WTC11 (cell line): ENCODE data around the gene SLC35A3. TPM values are rescaled to one million over a fixed set of nuclear protein-coding genes. Genes with fewer than 3 reads are reported as not detected.

Experiments
- ATAC-seq: fragments of 200-7000 bp; cut with Tn5 transposase; 2 replicates; pipeline ENCODE4 v1.10.0; 2021; ENCODE audit warnings: mild to moderate bottlenecking, moderate library complexity
- CTCF ChIA-PET: fragments of 300-600 bp; sonication (Branson Sonifier 250); formaldehyde crosslinking; loops from one replicate; lab custom pipeline; 2021; ENCODE audit warnings: antibody characterized with exemption; lab: Charles Lee
- POLR2A ChIA-PET: fragments of 350-600 bp; sonication (Branson Sonifier 250); formaldehyde crosslinking; loops from one replicate; lab custom pipeline; 2021; ENCODE audit warnings: antibody characterized with exemption; lab: Charles Lee
- DNase-seq: peaks from one replicate; pipeline ENCODE4 v3.0.0; 2021; ENCODE audit warnings: low spot score
- H3K27ac Mint-ChIP-seq: 2 replicates; pipeline ENCODE4 v1.8.0; 2021; ENCODE audit warnings: mixed read lengths
- H3K27me3 Mint-ChIP-seq: 2 replicates; pipeline ENCODE4 v1.8.0; 2021; ENCODE audit warnings: low read depth, mild to moderate bottlenecking, moderate library complexity, mixed read lengths
- H3K36me3 Mint-ChIP-seq: 2 replicates; pipeline ENCODE4 v1.8.0; 2021; ENCODE audit warnings: mixed read lengths
- H3K4me1 Mint-ChIP-seq: 2 replicates; pipeline ENCODE4 v1.8.0; 2022; ENCODE audit warnings: mixed read lengths
- H3K4me3 Mint-ChIP-seq: 2 replicates; pipeline ENCODE4 v1.8.0; 2021; ENCODE audit warnings: mild to moderate bottlenecking, moderate library complexity, mixed read lengths
- H3K9me3 Mint-ChIP-seq: 2 replicates; pipeline ENCODE4 v1.8.0; 2021; ENCODE audit warnings: mixed read lengths
- AFF4 ChIP-seq: sonication (generic); formaldehyde crosslinking; IDR thresholded peaks from 2 replicates; pipeline ENCODE4 v1.8.1; 2023; ENCODE audit warnings: mild to moderate bottlenecking, missing genetic modification reagents, borderline replicate concordance
- AR ChIP-seq: fragments of 250-450 bp; sonication (Bioruptor Pico); IDR thresholded peaks from 2 replicates; pipeline ENCODE4 v1.9.0; 2021; ENCODE audit warnings: mild to moderate bottlenecking
- ATF2 ChIP-seq: sonication (generic); formaldehyde crosslinking; IDR thresholded peaks from 2 replicates; pipeline ENCODE4 v1.8.1; 2022; ENCODE audit warnings: low read depth, missing genetic modification reagents, borderline replicate concordance
- ATF6 ChIP-seq: sonication (generic); formaldehyde crosslinking; IDR thresholded peaks from 2 replicates; pipeline ENCODE4 v1.8.1; 2023; ENCODE audit warnings: mild to moderate bottlenecking, missing genetic modification reagents
- CBFB ChIP-seq: sonication (generic); formaldehyde crosslinking; IDR thresholded peaks from 2 replicates; pipeline ENCODE4 v1.8.1; 2022; ENCODE audit warnings: mild to moderate bottlenecking, low read depth, missing genetic modification reagents
- EMX1 ChIP-seq: fragments of 250-450 bp; sonication (Bioruptor Pico); IDR thresholded peaks from 2 replicates; pipeline ENCODE4 v1.8.0; 2021; ENCODE audit warnings: mild to moderate bottlenecking
- HMGA2 ChIP-seq: fragments of 250-450 bp; sonication (Bioruptor Pico); IDR thresholded peaks from 2 replicates; pipeline ENCODE4 v1.4.0; 2021; ENCODE audit warnings: mild to moderate bottlenecking, moderate library complexity
- NFE2L1 ChIP-seq: sonication (generic); formaldehyde crosslinking; IDR thresholded peaks from 2 replicates; pipeline ENCODE4 v1.8.1; 2023; ENCODE audit warnings: missing genetic modification reagents
- NR1H2 ChIP-seq: sonication (generic); formaldehyde crosslinking; IDR thresholded peaks from 2 replicates; pipeline ENCODE4 v1.9.0; 2021; ENCODE audit warnings: mild to moderate bottlenecking, moderate library complexity, missing genetic modification reagents
- SMAD3 ChIP-seq: sonication (generic); formaldehyde crosslinking; IDR thresholded peaks from 2 replicates; pipeline ENCODE4 v1.8.0; 2022; ENCODE audit warnings: missing genetic modification reagents, mild to moderate bottlenecking, borderline replicate concordance
- TEAD4 ChIP-seq: sonication (generic); formaldehyde crosslinking; IDR thresholded peaks from 2 replicates; pipeline ENCODE4 v1.8.0; 2022; ENCODE audit warnings: mild to moderate bottlenecking, missing genetic modification reagents
- ZBTB43 ChIP-seq: sonication (generic); formaldehyde crosslinking; IDR thresholded peaks from 2 replicates; pipeline ENCODE4 v1.8.1; 2023; ENCODE audit warnings: mild to moderate bottlenecking, missing genetic modification reagents
- ZNF317 ChIP-seq: sonication (generic); formaldehyde crosslinking; IDR thresholded peaks from 2 replicates; pipeline ENCODE4 v1.8.1; 2023; ENCODE audit warnings: low read depth, mild to moderate bottlenecking, moderate library complexity, missing genetic modification reagents, borderline replicate concordance
- total RNA-seq: library from RNA; stranded (reverse); gene quantifications from 3 replicates; pipeline ENCODE4 v1.2.3, GENCODE V29; 2021
- TF ChIP-seq, protein P1 (sequence below): sonication (generic); formaldehyde crosslinking; IDR thresholded peaks from 2 replicates; pipeline ENCODE4 v1.8.0; 2023; ENCODE audit warnings: mild to moderate bottlenecking, missing genetic modification reagents
- TF ChIP-seq, protein P2 (sequence below): sonication (generic); formaldehyde crosslinking; IDR thresholded peaks from 2 replicates; pipeline ENCODE4 v1.8.1; 2022; ENCODE audit warnings: low read depth, mild to moderate bottlenecking, moderate library complexity, missing genetic modification reagents, borderline replicate concordance

SLC35A3 gene
- total RNA-seq, 1 experiment from 2014 or later = 14.5 TPM

- Mint-ChIP-seq H3K9me3 (no peaks in the 10 kb centered on the region; the same call in 1 of the 2 replicates), H3K27me3 (no peaks in the 10 kb centered on the region), H3K4me3 (no peak overlapping the region)
- ATAC-seq (no peak), DNase-seq (no peak)
- POLR2A ChIA-PET = no interaction called here
- TF ChIP-seq EMX1 (CRISPR knock-in tag) (no peak), NR1H2 (CRISPR knock-in tag) (no peak), ATF2 (CRISPR knock-in tag) (no peak), NFE2L1 (CRISPR knock-in tag) (no peak), SMAD3 (CRISPR knock-in tag) (no peak), ZNF317 (no peak), ZBTB43 (no peak)
- TF ChIP-seq, protein P1, sequence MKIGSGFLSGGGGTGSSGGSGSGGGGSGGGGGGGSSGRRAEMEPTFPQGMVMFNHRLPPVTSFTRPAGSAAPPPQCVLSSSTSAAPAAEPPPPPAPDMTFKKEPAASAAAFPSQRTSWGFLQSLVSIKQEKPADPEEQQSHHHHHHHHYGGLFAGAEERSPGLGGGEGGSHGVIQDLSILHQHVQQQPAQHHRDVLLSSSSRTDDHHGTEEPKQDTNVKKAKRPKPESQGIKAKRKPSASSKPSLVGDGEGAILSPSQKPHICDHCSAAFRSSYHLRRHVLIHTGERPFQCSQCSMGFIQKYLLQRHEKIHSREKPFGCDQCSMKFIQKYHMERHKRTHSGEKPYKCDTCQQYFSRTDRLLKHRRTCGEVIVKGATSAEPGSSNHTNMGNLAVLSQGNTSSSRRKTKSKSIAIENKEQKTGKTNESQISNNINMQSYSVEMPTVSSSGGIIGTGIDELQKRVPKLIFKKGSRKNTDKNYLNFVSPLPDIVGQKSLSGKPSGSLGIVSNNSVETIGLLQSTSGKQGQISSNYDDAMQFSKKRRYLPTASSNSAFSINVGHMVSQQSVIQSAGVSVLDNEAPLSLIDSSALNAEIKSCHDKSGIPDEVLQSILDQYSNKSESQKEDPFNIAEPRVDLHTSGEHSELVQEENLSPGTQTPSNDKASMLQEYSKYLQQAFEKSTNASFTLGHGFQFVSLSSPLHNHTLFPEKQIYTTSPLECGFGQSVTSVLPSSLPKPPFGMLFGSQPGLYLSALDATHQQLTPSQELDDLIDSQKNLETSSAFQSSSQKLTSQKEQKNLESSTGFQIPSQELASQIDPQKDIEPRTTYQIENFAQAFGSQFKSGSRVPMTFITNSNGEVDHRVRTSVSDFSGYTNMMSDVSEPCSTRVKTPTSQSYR (CRISPR knock-in tag) = no peak
- TF ChIP-seq, all 79 proteins: peak for 0
- Mint-ChIP-seq H3K36me3 (no peaks in the 10 kb centered on the region), H3K27ac (no peak overlapping the region), H3K4me1 (no peaks in the 10 kb centered on the region)
- CTCF ChIA-PET = no interaction called here
Measured at GRCh38 chr1:99980928-99981327, 11.1 kb downstream of the SLC35A3 start.

- no peaks in the 10 kb centered on the region for H3K4me1 Mint-ChIP-seq
- TF ChIP-seq, protein P2, sequence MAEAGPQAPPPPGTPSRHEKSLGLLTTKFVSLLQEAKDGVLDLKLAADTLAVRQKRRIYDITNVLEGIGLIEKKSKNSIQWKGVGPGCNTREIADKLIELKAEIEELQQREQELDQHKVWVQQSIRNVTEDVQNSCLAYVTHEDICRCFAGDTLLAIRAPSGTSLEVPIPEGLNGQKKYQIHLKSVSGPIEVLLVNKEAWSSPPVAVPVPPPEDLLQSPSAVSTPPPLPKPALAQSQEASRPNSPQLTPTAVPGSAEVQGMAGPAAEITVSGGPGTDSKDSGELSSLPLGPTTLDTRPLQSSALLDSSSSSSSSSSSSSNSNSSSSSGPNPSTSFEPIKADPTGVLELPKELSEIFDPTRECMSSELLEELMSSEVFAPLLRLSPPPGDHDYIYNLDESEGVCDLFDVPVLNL (CRISPR knock-in tag) = no peak
- TF ChIP-seq ATF6 = no peak
- TF ChIP-seq NFE2L1 (CRISPR knock-in tag) = no peak
- TF ChIP-seq TEAD4 (CRISPR knock-in tag) = no peak
- H3K36me3 Mint-ChIP-seq = peaks cover 15% of the 10 kb centered on the region
- peaks cover 12% of the 10 kb centered on the region for H3K9me3 Mint-ChIP-seq
- DNase-seq (no peak), ATAC-seq (no peak)
- no peak overlapping the region for H3K4me3 Mint-ChIP-seq
- H3K27me3 Mint-ChIP-seq = no peaks in the 10 kb centered on the region
- ChIA-PET CTCF (no interaction called here), POLR2A (interaction anchor here (0.6 kb wide), 1 partner anchor 1247 kb away, joined by 6 read pairs; no protein-coding TSS in a partner anchor)
- H3K27ac Mint-ChIP-seq = 0 out of 2 replicates have a peak overlapping the region, but pooled peaks have one; percentile 70
Measured at GRCh38 chr1:99986656-99987225, 16.9 kb downstream of the SLC35A3 start.

DNA sequence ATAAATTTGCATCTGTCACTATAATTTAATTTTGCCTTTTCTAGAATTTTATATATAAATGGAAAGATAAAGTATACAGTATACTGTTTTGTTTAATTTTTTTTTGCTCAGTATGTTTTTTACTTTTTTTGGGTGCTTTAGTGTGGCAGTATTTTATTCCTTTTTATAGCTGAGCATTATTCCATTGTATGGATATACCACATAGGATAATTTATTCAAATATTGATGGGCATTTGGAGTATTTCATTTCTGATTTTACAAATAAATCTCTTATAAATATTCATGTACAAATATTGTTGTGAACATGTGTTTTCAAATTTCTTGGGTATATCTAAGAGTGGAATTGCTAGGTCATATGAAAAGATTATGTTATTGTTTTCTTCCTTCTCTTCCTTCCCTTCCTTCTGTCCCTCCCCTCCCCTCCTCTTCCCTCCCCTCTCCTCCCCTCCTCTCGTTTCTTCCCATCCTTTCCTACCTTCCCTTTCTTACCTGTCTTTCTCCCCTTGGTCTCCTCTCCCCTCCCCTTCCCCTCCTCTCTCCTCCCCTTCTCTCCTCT is 18.5 kb downstream of the SLC35A3 start:
- H3K27ac Mint-ChIP-seq = no peak overlapping the region
- peaks cover 26% of the 10 kb centered on the region for H3K9me3 Mint-ChIP-seq
- ChIA-PET POLR2A (no interaction called here), CTCF (no interaction called here)
- 0 out of 2 replicates have a peak, but pooled peaks cover 7% of the 10 kb centered on the region for H3K4me1 Mint-ChIP-seq
- H3K27me3 Mint-ChIP-seq = no peaks in the 10 kb centered on the region
- no peak overlapping the region for H3K4me3 Mint-ChIP-seq
- DNase-seq (no peak), ATAC-seq (no peak)
- peaks cover 30% of the 10 kb centered on the region for H3K36me3 Mint-ChIP-seq
- no peak for TF ChIP-seq CBFB (CRISPR knock-in tag)
- TF ChIP-seq AR (CRISPR knock-in tag) = no peak
- no peak for TF ChIP-seq NFE2L1 (CRISPR knock-in tag)
- TF ChIP-seq HMGA2 (CRISPR knock-in tag) = no peak
- TF ChIP-seq AFF4 (CRISPR knock-in tag) = no peak
